Measurements from ENCODE around the gene ETDA. TPM values are rescaled to one million over a fixed set of nuclear protein-coding genes. Genes with fewer than 3 reads are reported as not detected.

ETDA gene
- total RNA-seq, 2 donors from 2014 or later, result not detected

GRCh38 chrX:135287266-135287823 is 35.5 kb downstream of the ETDA start:
- Mint-ChIP-seq H3K36me3 (ENCODE audit: low read depth) (peaks cover 41% of the 10 kb centered on the region), H3K9me3 (peaks cover 91% of the 10 kb centered on the region)
- WGBS, 2 experiments (ENCODE audit: insufficient coverage in 1 of 2, insufficient read length in 1 of 2), result 100% methylated on average over 2 of the region's 2 CpGs; no CpG with 5 or more reads in 1 of the 2 experiments

DNA sequence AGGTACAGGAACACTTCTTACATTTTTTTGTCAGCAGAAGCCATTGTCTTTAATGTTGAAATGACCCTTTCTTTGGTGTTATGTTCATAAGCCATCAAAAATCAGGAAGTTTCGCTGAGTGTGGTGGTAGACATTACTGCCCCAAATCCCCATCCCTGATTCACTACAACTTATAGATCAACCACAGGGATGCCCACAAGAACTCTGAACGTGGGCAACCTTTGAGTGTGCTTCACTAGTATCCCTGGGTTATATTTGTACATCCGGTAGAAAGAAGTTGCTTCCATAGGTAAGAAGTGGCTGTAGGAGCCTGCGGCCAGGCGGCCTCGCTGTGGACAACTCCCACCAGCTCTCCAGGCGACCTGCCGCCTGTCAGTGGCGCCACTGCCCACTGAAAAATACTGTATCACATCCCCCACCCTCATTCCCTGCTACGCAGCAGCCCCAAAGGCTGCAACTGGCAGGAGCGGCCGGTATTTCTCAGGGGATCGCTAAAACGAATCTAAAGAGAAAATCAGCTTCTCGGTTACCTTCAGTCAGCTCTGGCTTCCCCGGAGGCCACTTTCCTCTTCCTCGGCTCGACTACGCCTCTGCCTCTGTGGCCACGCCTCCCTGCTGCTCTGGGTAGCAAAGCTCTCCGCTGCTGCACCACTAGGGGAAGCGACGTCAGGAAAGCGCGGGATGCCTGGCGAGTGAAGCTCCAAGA is 43.5 kb downstream of the ETDA start:
- TF ChIP-seq, protein P1, sequence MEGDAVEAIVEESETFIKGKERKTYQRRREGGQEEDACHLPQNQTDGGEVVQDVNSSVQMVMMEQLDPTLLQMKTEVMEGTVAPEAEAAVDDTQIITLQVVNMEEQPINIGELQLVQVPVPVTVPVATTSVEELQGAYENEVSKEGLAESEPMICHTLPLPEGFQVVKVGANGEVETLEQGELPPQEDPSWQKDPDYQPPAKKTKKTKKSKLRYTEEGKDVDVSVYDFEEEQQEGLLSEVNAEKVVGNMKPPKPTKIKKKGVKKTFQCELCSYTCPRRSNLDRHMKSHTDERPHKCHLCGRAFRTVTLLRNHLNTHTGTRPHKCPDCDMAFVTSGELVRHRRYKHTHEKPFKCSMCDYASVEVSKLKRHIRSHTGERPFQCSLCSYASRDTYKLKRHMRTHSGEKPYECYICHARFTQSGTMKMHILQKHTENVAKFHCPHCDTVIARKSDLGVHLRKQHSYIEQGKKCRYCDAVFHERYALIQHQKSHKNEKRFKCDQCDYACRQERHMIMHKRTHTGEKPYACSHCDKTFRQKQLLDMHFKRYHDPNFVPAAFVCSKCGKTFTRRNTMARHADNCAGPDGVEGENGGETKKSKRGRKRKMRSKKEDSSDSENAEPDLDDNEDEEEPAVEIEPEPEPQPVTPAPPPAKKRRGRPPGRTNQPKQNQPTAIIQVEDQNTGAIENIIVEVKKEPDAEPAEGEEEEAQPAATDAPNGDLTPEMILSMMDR (conservative IDR thresholded peaks at IDR 0.05), result peak; percentile 57
- H3K36me3 ChIP-seq (ENCODE audit: control insufficient read depth, insufficient read depth, low read length), result no peaks in the 10 kb centered on the region
- H3K36me3 Mint-ChIP-seq (ENCODE audit: low read depth), result peaks cover 13% of the 10 kb centered on the region
- no peak overlapping the region for H3K9ac ChIP-seq (ENCODE audit: extremely low read depth, low read length, poor library complexity, severe bottlenecking)
- H3K4me3 ChIP-seq (ENCODE audit: low read length), result peak overlapping the region; percentile 75
- no peaks in the 10 kb centered on the region for H3K4me1 Mint-ChIP-seq
- H3K4me3 Mint-ChIP-seq, result peak overlapping the region; percentile 62
- peak overlapping the region; percentile 23 for H3K27ac Mint-ChIP-seq
- H3K27me3 ChIP-seq (ENCODE audit: control insufficient read depth, insufficient read depth, low read length, poor library complexity, severe bottlenecking), result no peaks in the 10 kb centered on the region
- H3K27ac ChIP-seq (ENCODE audit: low read depth, low read length), result no peak overlapping the region
- H3K9me3 Mint-ChIP-seq, result peaks cover 54% of the 10 kb centered on the region
- peak; percentile 85 for DNase-seq
- H3K4me1 ChIP-seq (ENCODE audit: control insufficient read depth, insufficient read depth, low read length), result no peaks in the 10 kb centered on the region
- H3K27me3 Mint-ChIP-seq (ENCODE audit: insufficient read depth), result peaks cover 3% of the 10 kb centered on the region
- H3K9me3 ChIP-seq (ENCODE audit: control insufficient read depth, low read length), result no peaks in the 10 kb centered on the region
- 26% methylated on average over 24 of the region's 26 CpGs; no CpG with 5 or more reads in 1 of the 2 experiments for WGBS, 2 experiments (ENCODE audit: insufficient coverage in 1 of 2, insufficient read length in 1 of 2)

More at GRCh38 chrX:135287266-135287823, 35.5 kb downstream of the ETDA start:
- DNase-seq, result no peak
- Histone ChIP-seq H3K27me3 (ENCODE audit: control insufficient read depth, insufficient read depth, low read length, poor library complexity, severe bottlenecking) (no peaks in the 10 kb centered on the region), H3K4me3 (ENCODE audit: low read length) (no peak overlapping the region), H3K27ac (ENCODE audit: low read depth, low read length) (no peak overlapping the region), H3K9me3 (ENCODE audit: control insufficient read depth, low read length) (peaks cover 26% of the 10 kb centered on the region), H3K4me1 (ENCODE audit: control insufficient read depth, insufficient read depth, low read length) (no peaks in the 10 kb centered on the region), H3K36me3 (ENCODE audit: control insufficient read depth, insufficient read depth, low read length) (peaks cover 5% of the 10 kb centered on the region), H3K9ac (ENCODE audit: extremely low read depth, low read length, poor library complexity, severe bottlenecking) (no peak overlapping the region)
- Mint-ChIP-seq H3K27me3 (ENCODE audit: insufficient read depth) (no peaks in the 10 kb centered on the region), H3K4me3 (no peak overlapping the region), H3K27ac (no peak overlapping the region), H3K4me1 (no peaks in the 10 kb centered on the region)
- TF ChIP-seq, protein P1 (conservative IDR thresholded peaks at IDR 0.05), result no peak

- H3K27ac ChIP-seq (ENCODE audit: low read depth, low read length), result no peak overlapping the region
- peak overlapping the region; percentile 62 for H3K4me3 Mint-ChIP-seq
- WGBS, 2 experiments (ENCODE audit: insufficient coverage in 1 of 2, insufficient read length in 1 of 2), result 35% methylated on average over 10 of the region's 10 CpGs; no CpG with 5 or more reads in 1 of the 2 experiments
Measured at GRCh38 chrX:135295944-135296305, 44.1 kb downstream of the ETDA start.

More at GRCh38 chrX:135295944-135296305, 44.1 kb downstream of the ETDA start:
- H3K4me3 ChIP-seq (ENCODE audit: low read length), result peak overlapping the region; percentile 75
- no peaks in the 10 kb centered on the region for H3K36me3 ChIP-seq (ENCODE audit: control insufficient read depth, insufficient read depth, low read length)
- H3K27me3 ChIP-seq (ENCODE audit: control insufficient read depth, insufficient read depth, low read length, poor library complexity, severe bottlenecking), result no peaks in the 10 kb centered on the region
- Mint-ChIP-seq H3K27me3 (ENCODE audit: insufficient read depth) (peaks cover 3% of the 10 kb centered on the region), H3K36me3 (ENCODE audit: low read depth) (peaks cover 9% of the 10 kb centered on the region), H3K4me1 (no peaks in the 10 kb centered on the region), H3K27ac (no peak overlapping the region), H3K9me3 (peaks cover 53% of the 10 kb centered on the region)
- DNase-seq, result no peak
- H3K9me3 ChIP-seq (ENCODE audit: control insufficient read depth, low read length), result no peaks in the 10 kb centered on the region
- TF ChIP-seq, protein P1 (conservative IDR thresholded peaks at IDR 0.05), result peak; percentile 2
- H3K9ac ChIP-seq (ENCODE audit: extremely low read depth, low read length, poor library complexity, severe bottlenecking), result no peak overlapping the region
- H3K4me1 ChIP-seq (ENCODE audit: control insufficient read depth, insufficient read depth, low read length), result no peaks in the 10 kb centered on the region

Measured in endodermal cell (in vitro differentiated cells).